GM18505 (cell line): ENCODE results near the gene CEP83.
A peak's percentile ranks its signal among the peaks of the same experiment; 100 is the strongest.
"Not testable (repeated sequence)": the region's sequence is repeated elsewhere in the genome, so short reads cannot be mapped to it uniquely, and the experiment has no call there.

Experiments
- ATAC-seq: cut with Tn5 transposase; IDR thresholded peaks from one replicate; pipeline ENCODE4 v1.9.1; 2021; ENCODE audit not compliant: unreplicated experiment
- POLR2A ChIP-seq: IDR thresholded peaks from 4 replicates; pipeline ENCODE4 v1.6.1; 2011; ENCODE audit warnings: borderline replicate concordance; ENCODE audit not compliant: insufficient read depth, insufficient read length; ENCODE audit errors: extremely low read depth

The CEP83 gene

DNA sequence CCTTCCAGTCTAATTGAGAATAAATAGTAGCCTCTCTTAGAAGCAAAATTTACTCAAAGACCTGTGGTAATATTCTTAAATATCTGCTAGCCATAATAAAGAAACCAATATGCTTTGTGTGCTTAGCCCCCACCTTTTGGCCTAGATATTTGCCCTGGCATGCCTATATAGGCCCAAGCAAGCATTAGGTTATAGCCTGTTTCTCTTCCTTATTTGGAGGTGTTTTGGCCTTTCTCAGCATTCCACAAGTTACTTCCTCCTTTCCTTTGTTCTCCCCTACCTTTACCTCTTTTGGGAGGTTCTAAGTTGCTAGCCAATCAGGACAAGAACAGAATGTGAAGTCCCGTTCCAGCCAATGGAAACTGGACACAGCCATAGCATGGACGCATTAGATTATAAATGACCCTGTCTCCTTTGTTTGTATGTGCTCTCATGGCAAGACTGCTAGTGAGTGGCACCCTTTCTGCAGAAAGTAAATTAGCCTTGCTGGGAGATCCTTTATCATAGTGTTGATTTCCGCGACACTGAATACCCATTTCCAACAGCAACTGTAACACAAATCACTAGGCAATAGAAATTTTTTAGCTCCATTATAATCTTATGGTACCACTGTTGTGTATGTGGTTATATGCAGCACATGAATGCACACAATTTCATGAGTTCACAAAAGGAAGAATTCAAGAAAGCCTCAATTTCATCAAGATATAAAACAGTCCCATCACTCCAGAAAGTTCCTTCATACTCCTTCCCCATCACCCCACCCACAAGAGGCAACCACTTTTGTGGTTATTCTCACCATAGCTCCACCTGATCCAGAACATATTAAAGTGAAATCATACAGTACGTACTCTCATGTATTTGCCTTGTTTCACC lies 37.6 kb downstream of the CEP83 start:
- TF ChIP-seq POLR2A = no peak

DNA sequence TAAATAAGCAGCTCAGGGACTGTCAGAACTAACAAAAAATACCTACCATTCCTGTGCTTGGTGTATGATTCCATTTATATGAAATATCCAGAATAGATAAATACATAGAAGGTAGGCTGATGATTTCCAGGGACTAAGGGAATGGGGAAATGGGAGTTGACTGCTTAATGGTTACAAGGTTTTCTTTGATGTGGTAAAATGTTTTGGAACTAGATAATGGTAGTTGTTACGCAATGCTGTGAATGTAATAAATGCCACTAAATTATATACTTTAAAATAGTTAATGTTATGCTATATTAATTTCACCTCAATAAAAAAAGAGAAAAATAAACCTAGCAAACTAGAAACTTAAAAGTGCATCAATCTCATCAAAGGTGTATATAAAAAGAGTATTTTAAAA lies 41.1 kb downstream of the CEP83 start:
- TF ChIP-seq POLR2A = no peak

More for the DNA sequence above, 37.6 kb downstream of the CEP83 start:
- ATAC-seq = no peak

DNA sequence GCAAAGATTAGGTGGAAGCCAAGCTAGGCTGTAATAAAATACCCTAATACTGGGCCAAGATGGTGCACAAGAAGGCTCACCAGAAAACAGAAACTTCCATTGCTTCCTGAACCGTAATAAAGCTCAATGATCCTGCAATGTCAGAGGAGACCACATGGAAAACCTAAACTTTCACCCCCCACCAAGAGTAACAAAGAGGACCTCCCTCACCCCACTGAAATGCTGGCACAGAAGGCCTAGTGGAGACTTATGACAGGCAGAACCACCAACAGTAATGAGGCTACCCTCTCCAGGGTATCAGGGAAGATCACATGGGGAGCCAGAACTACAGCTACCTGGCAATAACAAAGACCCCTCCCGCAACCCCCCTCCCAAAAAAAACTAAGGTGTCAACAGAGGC lies 43.1 kb downstream of the CEP83 start:
- ATAC-seq = no peak
- TF ChIP-seq POLR2A = no peak

More for the DNA sequence above, 41.1 kb downstream of the CEP83 start:
- ATAC-seq = no peak

DNA sequence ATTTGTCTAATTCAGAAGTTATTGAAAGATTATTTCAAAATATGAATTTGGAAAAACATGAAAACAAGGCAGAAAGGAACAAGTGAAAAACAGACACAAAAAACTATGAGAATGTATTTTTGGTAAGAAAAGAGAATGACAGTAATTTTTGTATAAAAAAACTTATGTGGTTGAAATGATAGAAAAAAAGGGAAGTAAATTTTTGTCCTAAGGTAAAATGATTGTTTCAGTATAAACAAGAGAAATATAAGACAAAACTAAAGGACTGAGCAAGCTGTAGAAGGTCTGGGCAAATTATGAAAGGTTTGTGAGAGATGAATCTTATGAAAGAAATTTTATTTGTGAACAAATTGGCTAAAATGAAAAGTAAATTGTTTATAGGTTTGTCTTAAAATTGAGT lies 44.6 kb downstream of the CEP83 start:
- no peak for TF ChIP-seq POLR2A
- no peak for ATAC-seq

DNA sequence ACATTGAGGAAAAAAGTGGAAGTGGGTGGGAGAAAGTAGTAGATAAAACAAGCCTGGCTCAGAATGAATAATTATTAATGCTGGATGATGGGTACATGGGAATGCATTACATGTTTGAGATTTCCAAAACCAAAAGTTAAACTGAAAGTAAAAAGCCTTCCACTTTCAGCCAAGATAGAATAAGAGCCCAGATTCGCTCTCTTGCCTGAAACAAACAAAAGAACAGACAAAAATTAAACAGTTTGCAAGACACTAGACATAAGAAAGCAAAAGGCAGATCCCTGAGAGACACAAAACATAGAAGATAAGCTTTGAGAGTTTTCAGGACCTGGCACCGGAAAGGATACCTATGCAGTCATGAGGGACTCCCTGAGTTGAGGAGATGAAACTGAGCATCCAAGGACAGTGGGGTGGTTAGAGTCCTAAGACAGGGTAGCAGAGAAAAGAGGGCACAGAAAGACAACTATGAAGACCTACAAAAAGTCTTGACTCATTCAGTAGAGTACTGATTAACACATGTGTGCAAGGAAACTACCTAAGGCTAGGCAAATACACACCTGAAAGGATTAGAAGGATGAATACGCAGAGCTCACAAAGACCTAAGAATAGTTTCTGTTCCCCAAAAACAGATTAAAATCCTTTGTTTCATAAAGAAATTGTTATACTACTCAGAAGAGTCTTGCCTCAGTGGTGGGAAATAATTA lies 54.1 kb downstream of the CEP83 start:
- no peak for TF ChIP-seq POLR2A
- peak; percentile 74 for ATAC-seq

DNA sequence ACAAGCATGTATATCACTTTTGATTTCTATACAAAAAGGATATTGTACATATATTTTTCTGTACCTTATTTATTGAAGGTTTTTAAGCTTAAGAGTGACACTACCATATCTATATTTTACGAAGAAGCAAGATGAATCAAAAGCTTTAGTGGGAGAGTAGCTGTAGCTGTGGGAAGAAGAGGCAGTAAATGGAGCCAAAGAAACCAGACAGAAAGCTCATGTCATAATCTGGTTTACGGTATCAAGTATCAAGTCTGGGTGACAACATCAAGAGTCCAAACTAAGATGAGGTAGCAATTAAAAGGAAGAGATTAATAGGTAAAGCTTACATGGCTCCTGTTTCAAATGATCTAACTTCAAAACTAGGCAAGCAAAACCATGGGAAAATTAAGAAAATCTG lies 54.8 kb downstream of the CEP83 start:
- no peak for TF ChIP-seq POLR2A
- no peak for ATAC-seq

DNA sequence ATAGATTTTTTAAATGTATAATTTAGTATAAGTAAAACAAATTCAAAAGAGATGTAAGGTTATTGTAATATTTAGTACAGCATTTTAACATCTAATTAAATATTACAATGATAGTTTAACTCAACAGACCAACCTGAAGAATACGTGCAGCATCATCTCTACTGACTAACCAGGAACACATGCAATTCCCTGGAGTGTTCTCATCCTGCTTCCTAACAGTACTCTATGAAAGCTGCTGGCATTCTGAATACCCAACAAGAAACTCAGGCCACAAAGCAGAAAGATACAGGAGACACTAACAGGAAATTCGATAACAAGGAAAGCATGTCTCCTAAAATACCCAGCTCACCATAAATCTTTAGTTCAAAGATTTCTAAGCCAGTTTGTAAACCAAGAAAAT lies 58.3 kb downstream of the CEP83 start:
- no peak for TF ChIP-seq POLR2A
- no peak for ATAC-seq

DNA sequence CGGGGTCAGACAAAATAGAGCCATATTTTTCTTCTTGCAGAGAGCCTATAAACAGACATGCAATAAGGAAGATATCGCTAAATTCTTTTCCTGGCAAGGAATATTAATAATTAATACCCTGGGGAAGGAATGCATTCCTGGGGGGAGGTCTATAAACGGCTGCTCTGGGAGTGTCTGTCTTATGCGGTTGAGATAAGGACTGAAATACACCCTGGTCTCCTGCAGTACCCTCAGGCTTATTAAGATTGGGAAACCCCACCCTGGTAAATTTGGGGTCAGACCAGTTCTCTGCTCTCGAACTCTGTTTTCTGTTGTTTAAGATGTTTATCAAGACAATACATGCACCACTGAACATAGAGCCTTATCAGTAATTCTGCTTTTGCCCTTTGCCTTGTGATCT lies 61.0 kb downstream of the CEP83 start:
- ATAC-seq = not testable (repeated sequence)

DNA sequence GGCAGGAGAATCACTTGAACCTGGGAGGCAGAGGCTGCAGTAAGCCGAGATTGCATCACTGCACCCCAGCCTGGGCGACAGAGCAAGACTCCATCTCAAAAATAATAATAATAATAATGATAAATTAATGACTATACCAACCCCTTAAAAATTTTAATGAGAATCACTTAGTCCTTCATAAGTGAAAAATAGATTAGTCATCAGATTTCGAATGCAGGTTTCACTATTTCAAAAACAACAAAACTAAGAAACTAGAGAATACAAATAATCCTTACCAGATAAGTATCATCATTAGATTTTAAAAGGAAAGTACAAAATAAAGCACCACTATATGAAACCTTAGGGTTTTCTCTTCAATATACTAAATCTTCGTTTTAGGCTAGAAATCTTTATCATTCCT lies 62.3 kb downstream of the CEP83 start:
- no peak for TF ChIP-seq POLR2A
- no peak for ATAC-seq

DNA sequence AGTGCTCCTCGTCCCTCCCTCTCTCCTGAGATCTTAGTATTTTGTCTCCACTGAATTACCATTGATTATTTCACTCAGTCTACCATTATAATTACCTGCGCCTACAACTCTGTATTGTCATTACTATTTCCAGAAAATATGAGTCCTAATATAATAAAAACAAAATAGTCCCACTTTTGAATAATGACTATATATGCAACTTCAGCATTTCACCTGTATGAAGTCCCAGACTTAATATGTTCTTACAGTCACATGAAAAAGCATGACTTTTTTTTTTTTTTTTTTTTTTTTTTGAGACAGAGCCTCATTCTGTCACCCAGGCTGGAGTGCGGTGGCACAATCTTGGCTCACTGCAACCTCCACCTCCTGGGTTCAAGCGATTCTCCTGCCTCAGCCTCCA lies 63.7 kb downstream of the CEP83 start:
- not testable (repeated sequence) for ATAC-seq

DNA sequence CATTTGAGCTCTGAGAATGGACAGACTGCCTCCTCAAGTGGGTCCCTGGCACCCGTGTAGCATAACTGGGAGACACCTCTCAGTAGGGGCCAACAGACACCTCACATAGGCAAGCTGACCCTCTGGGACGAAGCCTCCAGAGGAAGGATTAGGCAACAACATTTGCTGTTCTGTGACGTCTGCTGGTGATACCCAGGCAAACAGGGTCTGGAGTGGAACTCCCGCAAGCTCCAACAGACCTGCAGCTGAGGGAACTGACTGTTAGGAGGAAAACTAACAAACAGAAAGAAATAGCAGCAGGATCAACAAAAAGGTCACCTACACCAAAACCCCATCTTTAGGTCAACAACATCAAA lies 69.6 kb downstream of the CEP83 start:
- no peak for TF ChIP-seq POLR2A
- no peak for ATAC-seq

DNA sequence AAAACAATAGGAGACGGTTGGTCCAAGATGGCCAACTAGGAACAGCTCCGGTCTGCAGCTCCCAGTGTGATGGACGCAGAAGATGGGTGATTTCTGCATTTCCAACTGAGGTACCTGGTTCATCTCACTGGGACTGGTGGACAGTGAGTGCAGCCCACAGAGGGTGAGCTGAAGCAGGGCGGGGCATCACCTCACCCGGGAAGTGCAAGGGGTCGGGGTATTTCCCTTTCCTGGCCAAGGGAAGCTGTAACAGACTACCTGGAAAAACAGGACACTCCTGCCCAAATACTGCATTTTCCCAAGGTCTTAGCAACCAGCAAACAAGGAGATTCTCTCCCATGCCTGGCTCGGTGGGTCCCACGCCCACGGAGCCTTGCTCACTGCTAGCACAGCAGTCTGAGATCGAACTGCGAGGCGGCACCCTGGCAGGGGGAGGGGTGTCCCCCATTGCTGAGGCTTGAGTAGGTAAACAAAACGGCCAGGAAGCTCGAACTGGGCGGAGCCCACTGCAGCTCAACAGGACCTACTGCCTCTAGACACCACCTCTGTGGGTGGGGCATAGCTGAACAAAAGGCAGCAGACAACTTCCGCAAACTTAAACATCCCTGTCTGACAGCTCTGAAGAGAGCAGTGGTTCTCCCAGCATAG lies 70.1 kb downstream of the CEP83 start:
- ATAC-seq = not testable (repeated sequence)

DNA sequence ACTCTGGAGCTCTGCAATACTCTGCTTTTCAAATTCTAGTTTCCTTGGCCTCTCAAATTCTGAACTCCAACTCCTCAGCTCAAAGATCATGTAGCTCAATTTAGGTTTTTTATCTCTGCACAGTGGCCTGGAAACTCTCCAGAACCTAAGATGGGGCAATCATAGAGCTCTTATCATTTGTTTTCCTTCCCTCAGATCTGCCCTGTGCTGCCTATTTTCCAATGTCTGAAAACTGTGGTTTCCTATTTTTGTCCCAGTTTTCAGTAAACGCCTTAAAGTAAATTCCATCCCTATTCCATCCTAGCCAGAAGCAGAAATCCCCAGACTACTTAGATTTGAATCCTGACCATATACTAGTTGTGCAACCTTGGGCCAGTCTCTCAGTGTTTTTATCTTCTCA lies 73.2 kb downstream of the CEP83 start:
- ATAC-seq = no peak
- no peak for TF ChIP-seq POLR2A

DNA sequence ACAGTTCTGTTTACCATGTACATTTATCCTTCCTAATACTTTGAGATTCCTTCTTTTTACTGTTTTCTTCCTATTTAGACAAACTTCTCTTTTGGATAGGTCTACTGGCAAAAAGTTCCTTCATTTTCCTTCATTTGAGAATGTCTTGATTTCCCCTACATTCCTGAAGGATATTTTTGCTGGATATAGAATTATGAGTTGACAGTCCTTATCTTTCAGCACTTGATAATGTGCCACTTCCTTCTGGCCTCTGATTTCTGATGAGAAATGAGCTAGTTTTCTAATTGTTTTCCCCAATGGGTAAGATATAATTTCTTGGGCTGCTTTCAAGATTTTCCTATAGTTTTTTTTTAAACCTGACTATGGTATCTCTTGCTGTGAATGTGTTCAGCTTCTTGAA lies 75.6 kb downstream of the CEP83 start:
- TF ChIP-seq POLR2A = no peak
- no peak for ATAC-seq

DNA sequence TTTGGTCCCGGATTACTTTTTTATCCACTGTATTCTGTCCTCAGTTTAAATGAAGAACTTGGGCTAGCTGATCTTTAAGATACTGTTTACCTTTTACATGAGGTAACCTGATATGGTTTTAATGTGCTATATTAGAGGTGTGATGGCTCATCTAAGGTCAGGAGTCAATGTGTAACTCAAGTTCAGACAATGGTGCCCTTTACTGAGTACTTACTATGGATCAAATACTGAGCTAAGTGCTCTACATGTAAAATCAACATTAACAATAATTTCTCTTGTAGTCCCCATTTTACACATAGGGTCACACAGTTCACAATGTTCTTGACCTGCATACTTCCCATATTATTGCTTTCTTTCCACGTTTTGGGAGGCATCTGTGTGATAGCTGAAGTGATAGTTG lies 79.2 kb downstream of the CEP83 start:
- ATAC-seq = no peak
- no peak for TF ChIP-seq POLR2A
